Measurements from ENCODE around the gene FAM111A.

DNA sequence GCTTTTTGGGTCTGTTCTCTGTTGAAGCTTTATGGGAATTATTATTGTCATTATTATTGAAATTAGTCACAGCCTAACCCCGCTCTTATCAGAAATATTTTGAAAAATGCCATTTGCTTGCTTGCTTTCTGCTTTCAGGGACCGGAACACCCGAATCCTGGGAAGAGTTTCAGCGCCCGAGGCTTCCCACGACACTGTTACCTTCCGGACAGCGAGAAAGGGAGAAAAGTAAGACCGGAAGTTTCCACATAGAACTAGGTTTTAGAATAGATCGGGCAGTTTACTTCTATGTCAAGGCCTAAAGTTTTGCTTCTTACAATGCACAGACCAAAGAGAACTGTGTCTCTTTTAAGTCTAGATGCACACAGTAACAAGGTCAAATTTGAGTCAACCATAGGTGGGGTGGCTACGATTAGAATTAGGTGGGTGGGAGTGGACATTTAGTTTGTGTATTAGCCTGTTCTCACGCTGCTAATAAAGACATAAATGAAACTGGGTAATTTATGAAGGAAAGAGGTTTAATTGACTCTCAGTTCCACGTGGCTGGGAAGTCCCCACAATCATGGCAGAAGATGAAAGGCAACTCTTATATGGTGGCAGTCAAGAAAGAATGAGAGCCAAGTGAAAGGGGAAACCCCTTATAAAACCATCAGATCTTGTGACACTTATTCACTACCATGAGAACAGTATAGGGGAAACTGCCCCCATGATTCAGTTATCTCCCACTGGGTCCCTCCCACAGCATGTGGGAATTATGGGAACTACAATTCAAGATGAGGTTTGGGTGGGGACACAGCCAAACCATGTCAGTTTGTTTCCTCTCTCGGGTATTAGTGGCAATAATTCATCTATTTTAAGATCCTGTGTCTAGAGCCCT lies 57.1 kb downstream of the FAM111A start:
- peak; percentile 12 to 72; a peak in 1 of 4 replicates for TF ChIP-seq EP300 (IDR thresholded peaks at IDR 0.05; ENCODE audit: borderline replicate concordance in 1 of 2, control insufficient read depth in 1 of 2, low read depth in 2 of 2, low read length in 2 of 2)
- TF ChIP-seq, protein P1, sequence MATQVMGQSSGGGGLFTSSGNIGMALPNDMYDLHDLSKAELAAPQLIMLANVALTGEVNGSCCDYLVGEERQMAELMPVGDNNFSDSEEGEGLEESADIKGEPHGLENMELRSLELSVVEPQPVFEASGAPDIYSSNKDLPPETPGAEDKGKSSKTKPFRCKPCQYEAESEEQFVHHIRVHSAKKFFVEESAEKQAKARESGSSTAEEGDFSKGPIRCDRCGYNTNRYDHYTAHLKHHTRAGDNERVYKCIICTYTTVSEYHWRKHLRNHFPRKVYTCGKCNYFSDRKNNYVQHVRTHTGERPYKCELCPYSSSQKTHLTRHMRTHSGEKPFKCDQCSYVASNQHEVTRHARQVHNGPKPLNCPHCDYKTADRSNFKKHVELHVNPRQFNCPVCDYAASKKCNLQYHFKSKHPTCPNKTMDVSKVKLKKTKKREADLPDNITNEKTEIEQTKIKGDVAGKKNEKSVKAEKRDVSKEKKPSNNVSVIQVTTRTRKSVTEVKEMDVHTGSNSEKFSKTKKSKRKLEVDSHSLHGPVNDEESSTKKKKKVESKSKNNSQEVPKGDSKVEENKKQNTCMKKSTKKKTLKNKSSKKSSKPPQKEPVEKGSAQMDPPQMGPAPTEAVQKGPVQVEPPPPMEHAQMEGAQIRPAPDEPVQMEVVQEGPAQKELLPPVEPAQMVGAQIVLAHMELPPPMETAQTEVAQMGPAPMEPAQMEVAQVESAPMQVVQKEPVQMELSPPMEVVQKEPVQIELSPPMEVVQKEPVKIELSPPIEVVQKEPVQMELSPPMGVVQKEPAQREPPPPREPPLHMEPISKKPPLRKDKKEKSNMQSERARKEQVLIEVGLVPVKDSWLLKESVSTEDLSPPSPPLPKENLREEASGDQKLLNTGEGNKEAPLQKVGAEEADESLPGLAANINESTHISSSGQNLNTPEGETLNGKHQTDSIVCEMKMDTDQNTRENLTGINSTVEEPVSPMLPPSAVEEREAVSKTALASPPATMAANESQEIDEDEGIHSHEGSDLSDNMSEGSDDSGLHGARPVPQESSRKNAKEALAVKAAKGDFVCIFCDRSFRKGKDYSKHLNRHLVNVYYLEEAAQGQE (IDR thresholded peaks at IDR 0.05; ENCODE audit: low read depth, low read length): no peak
- no peak; the same call in 1 of the 2 replicates for TF ChIP-seq CREB1 (IDR thresholded peaks at IDR 0.05; ENCODE audit: low read depth)

Measured in GM12878 (cell line).